ENCODE results near the gene CD180.

GRCh38 chr5:67133776-67134175 lies 62.8 kb downstream of the CD180 start:
- TF ChIP-seq CTCF (IDR thresholded peaks at IDR 0.05), result no peak
- no peak for TF ChIP-seq REST (IDR thresholded peaks at IDR 0.05; ENCODE audit: insufficient read depth in 1 of 2, low read depth in 2 of 2, low read length in 1 of 2)
- no peak for TF ChIP-seq POLR2AphosphoS5 (IDR thresholded peaks at IDR 0.05; ENCODE audit: low read depth, low read length)
